ES-I3 (cell line): Measurements from ENCODE around the gene GTF2A1.

Experiments used
- H3K36me3 ChIP-seq: 2 replicates; pipeline ENCODE4 v1.6.1; 2013; ENCODE audit warnings: mild to moderate bottlenecking, low read length, control low read depth, moderate library complexity; ENCODE audit not compliant: insufficient read depth
- H3K4me1 ChIP-seq: 2 replicates; pipeline ENCODE4 v1.6.1; 2013; ENCODE audit warnings: mild to moderate bottlenecking, control low read depth, low read length; ENCODE audit not compliant: insufficient read depth
- H3K9ac ChIP-seq: 2 replicates; pipeline ENCODE4 v1.6.1; 2013; ENCODE audit warnings: low read depth, mild to moderate bottlenecking, low read length, moderate library complexity
- H3K9me3 ChIP-seq: 2 replicates; pipeline ENCODE4 v1.6.1; 2013; ENCODE audit warnings: mild to moderate bottlenecking, low read length, moderate library complexity; ENCODE audit not compliant: control insufficient read depth, insufficient read depth

Gene GTF2A1

GRCh38 chr14:81178063-81178462 is 42.7 kb downstream of the GTF2A1 start:
- H3K9ac ChIP-seq = no peak overlapping the region

GRCh38 chr14:81177225-81177624 is 43.5 kb downstream of the GTF2A1 start:
- Histone ChIP-seq H3K9ac (no peak overlapping the region), H3K4me1 (no peaks in the 10 kb centered on the region)

More at GRCh38 chr14:81178063-81178462, 42.7 kb downstream of the GTF2A1 start:
- Histone ChIP-seq H3K36me3 (no peaks in the 10 kb centered on the region; the same call in 1 of the 2 replicates), H3K4me1 (no peaks in the 10 kb centered on the region), H3K9me3 (no peaks in the 10 kb centered on the region)

GRCh38 chr14:81176241-81176640 is 44.5 kb downstream of the GTF2A1 start:
- no peaks in the 10 kb centered on the region; the same call in 1 of the 2 replicates for H3K36me3 ChIP-seq
- no peaks in the 10 kb centered on the region for H3K9me3 ChIP-seq
- H3K4me1 ChIP-seq = no peaks in the 10 kb centered on the region
- H3K9ac ChIP-seq = no peak overlapping the region

More at GRCh38 chr14:81177225-81177624, 43.5 kb downstream of the GTF2A1 start:
- Histone ChIP-seq H3K9me3 (no peaks in the 10 kb centered on the region), H3K36me3 (no peaks in the 10 kb centered on the region; the same call in 1 of the 2 replicates)

GRCh38 chr14:81172881-81173280 is 47.9 kb downstream of the GTF2A1 start:
- H3K4me1 ChIP-seq = peaks cover 3% of the 10 kb centered on the region; the same call in 1 of the 2 replicates

GRCh38 chr14:81172353-81172752 is 48.4 kb downstream of the GTF2A1 start:
- no peaks in the 10 kb centered on the region for H3K36me3 ChIP-seq
- no peaks in the 10 kb centered on the region for H3K9me3 ChIP-seq
- no peak overlapping the region for H3K9ac ChIP-seq
- H3K4me1 ChIP-seq = peaks cover 3% of the 10 kb centered on the region; the same call in 1 of the 2 replicates

More at GRCh38 chr14:81172881-81173280, 47.9 kb downstream of the GTF2A1 start:
- no peak overlapping the region for H3K9ac ChIP-seq
- H3K36me3 ChIP-seq = no peaks in the 10 kb centered on the region
- H3K9me3 ChIP-seq = no peaks in the 10 kb centered on the region

GRCh38 chr14:81170829-81171195 is 49.9 kb downstream of the GTF2A1 start:
- Histone ChIP-seq H3K36me3 (no peaks in the 10 kb centered on the region), H3K4me1 (peaks cover 3% of the 10 kb centered on the region; the same call in 1 of the 2 replicates), H3K9me3 (no peaks in the 10 kb centered on the region), H3K9ac (peak overlapping the region; percentile 69; the same call in 1 of the 2 replicates)

- Histone ChIP-seq H3K9ac (peak overlapping the region; percentile 69), H3K4me1 (peaks cover 3% of the 10 kb centered on the region; the same call in 1 of the 2 replicates), H3K9me3 (no peaks in the 10 kb centered on the region), H3K36me3 (no peaks in the 10 kb centered on the region)
Observed at GRCh38 chr14:81170104-81170828, 50.5 kb downstream of the GTF2A1 start.

- H3K4me1 ChIP-seq = peaks cover 3% of the 10 kb centered on the region; the same call in 1 of the 2 replicates
- H3K9ac ChIP-seq = peak overlapping the region; percentile 69
- no peaks in the 10 kb centered on the region for H3K9me3 ChIP-seq
Observed at GRCh38 chr14:81169711-81170103, 51.1 kb downstream of the GTF2A1 start.

GRCh38 chr14:81169267-81169666 is 51.5 kb downstream of the GTF2A1 start:
- no peaks in the 10 kb centered on the region for H3K9me3 ChIP-seq
- H3K4me1 ChIP-seq = peaks cover 3% of the 10 kb centered on the region; the same call in 1 of the 2 replicates
- H3K36me3 ChIP-seq = no peaks in the 10 kb centered on the region
- H3K9ac ChIP-seq = peak overlapping the region; percentile 69

More at GRCh38 chr14:81169711-81170103, 51.1 kb downstream of the GTF2A1 start:
- H3K36me3 ChIP-seq = no peaks in the 10 kb centered on the region

- no peaks in the 10 kb centered on the region for H3K36me3 ChIP-seq
- H3K9ac ChIP-seq = no peak overlapping the region
- peaks cover 3% of the 10 kb centered on the region; the same call in 1 of the 2 replicates for H3K4me1 ChIP-seq
- no peaks in the 10 kb centered on the region for H3K9me3 ChIP-seq
Observed at GRCh38 chr14:81166121-81166520, 54.6 kb downstream of the GTF2A1 start.

GRCh38 chr14:81165188-81165587 is 55.6 kb downstream of the GTF2A1 start:
- H3K36me3 ChIP-seq = no peaks in the 10 kb centered on the region
- H3K9ac ChIP-seq = no peak overlapping the region
- H3K9me3 ChIP-seq = no peaks in the 10 kb centered on the region
- no peaks in the 10 kb centered on the region for H3K4me1 ChIP-seq

- H3K4me1 ChIP-seq = no peaks in the 10 kb centered on the region
Observed at GRCh38 chr14:81164167-81164774, 56.5 kb downstream of the GTF2A1 start.

GRCh38 chr14:81162941-81163340 is 57.8 kb downstream of the GTF2A1 start:
- no peak overlapping the region for H3K9ac ChIP-seq
- H3K4me1 ChIP-seq = no peaks in the 10 kb centered on the region
- H3K9me3 ChIP-seq = no peaks in the 10 kb centered on the region
- H3K36me3 ChIP-seq = no peaks in the 10 kb centered on the region

More at GRCh38 chr14:81164167-81164774, 56.5 kb downstream of the GTF2A1 start:
- H3K9me3 ChIP-seq = no peaks in the 10 kb centered on the region
- H3K9ac ChIP-seq = no peak overlapping the region
- no peaks in the 10 kb centered on the region for H3K36me3 ChIP-seq

GRCh38 chr14:81161749-81162148 is 59.0 kb downstream of the GTF2A1 start:
- no peak overlapping the region for H3K9ac ChIP-seq

GRCh38 chr14:81161088-81161487 is 59.7 kb downstream of the GTF2A1 start:
- H3K9ac ChIP-seq = no peak overlapping the region
- no peaks in the 10 kb centered on the region for H3K9me3 ChIP-seq
- H3K36me3 ChIP-seq = no peaks in the 10 kb centered on the region
- no peaks in the 10 kb centered on the region for H3K4me1 ChIP-seq

More at GRCh38 chr14:81161749-81162148, 59.0 kb downstream of the GTF2A1 start:
- Histone ChIP-seq H3K36me3 (no peaks in the 10 kb centered on the region), H3K4me1 (no peaks in the 10 kb centered on the region), H3K9me3 (no peaks in the 10 kb centered on the region)
